Keratinocyte (primary cell): ENCODE data around the gene TBX3.

Source experiments
- EZH2 ChIP-seq: IDR thresholded peaks from one replicate; pipeline ENCODE4 v1.6.1; 2012; ENCODE audit warnings: inconsistent platforms, mild to moderate bottlenecking, low read length, moderate library complexity
- TF ChIP-seq, protein P1 (sequence below), 3 experiments: IDR thresholded peaks in 1 of 3; conservative IDR thresholded peaks in 1 of 3; optimal IDR thresholded peaks in 1 of 3; 2 replicates in 2 of 3; 3 replicates in 1 of 3; pipeline versions ENCODE3 to v1.5.1; 2011; ENCODE audit warnings: low read length in 3 of 3, mild to moderate bottlenecking in 3 of 3, moderate library complexity in 2 of 3, control low read depth in 1 of 3, inconsistent platforms in 1 of 3; ENCODE audit not compliant: insufficient read depth in 2 of 3; ENCODE audit errors: extremely low read depth in 1 of 3

DNA sequence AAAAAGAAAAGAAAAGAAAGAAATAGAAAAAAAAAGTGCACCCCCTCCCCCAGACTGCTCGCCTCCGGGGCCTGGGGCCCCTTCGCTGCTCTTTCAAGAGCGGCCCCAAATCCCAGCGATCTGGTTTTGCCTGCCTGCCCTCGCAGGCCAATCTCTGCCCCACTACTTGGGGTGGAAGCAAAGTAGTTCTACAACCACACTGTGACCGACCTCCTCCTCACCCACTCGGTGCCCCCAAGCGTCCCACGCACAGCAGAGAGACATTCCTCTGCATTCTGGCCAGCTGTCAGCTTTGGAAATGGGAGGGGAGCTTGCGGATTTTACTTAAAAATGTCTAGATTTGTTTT lies 2.4 kb upstream of the TBX3 start:
- TF ChIP-seq, protein P1, sequence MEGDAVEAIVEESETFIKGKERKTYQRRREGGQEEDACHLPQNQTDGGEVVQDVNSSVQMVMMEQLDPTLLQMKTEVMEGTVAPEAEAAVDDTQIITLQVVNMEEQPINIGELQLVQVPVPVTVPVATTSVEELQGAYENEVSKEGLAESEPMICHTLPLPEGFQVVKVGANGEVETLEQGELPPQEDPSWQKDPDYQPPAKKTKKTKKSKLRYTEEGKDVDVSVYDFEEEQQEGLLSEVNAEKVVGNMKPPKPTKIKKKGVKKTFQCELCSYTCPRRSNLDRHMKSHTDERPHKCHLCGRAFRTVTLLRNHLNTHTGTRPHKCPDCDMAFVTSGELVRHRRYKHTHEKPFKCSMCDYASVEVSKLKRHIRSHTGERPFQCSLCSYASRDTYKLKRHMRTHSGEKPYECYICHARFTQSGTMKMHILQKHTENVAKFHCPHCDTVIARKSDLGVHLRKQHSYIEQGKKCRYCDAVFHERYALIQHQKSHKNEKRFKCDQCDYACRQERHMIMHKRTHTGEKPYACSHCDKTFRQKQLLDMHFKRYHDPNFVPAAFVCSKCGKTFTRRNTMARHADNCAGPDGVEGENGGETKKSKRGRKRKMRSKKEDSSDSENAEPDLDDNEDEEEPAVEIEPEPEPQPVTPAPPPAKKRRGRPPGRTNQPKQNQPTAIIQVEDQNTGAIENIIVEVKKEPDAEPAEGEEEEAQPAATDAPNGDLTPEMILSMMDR (optimal IDR thresholded peaks at IDR 0.05 in 1 of 3, IDR thresholded peaks at IDR 0.05 in 1 of 3, conservative IDR thresholded peaks at IDR 0.05 in 1 of 3; ENCODE audit: extremely low read depth in 1 of 3, insufficient read depth in 2 of 3, low read length in 3 of 3) = no peak
- TF ChIP-seq EZH2 = no peak
